IPS DF 6.9 (cell line): ENCODE measurements around the gene SUPT3H.
A peak's percentile ranks its signal among the peaks of the same experiment; 100 is the strongest.

Experiments
- DNase-seq: peaks from one replicate; pipeline ENCODE4 v3.0.0-alpha.2; 2013; ENCODE audit warnings: low read depth, low spot score
- H3K27ac ChIP-seq: one replicate; pipeline ENCODE4 v1.5.1; 2013; ENCODE audit warnings: low read length, control low read depth
- H3K27me3 ChIP-seq: 2 replicates; pipeline ENCODE4 v1.6.1; 2013; ENCODE audit warnings: mild to moderate bottlenecking, low read length; ENCODE audit not compliant: control insufficient read depth, insufficient read depth
- H3K36me3 ChIP-seq: 2 replicates; pipeline ENCODE4 v1.6.1; 2013; ENCODE audit warnings: low read length; ENCODE audit not compliant: control insufficient read depth, insufficient read depth
- H3K4me1 ChIP-seq: 2 replicates; pipeline ENCODE4 v1.6.1; 2013; ENCODE audit warnings: low read length; ENCODE audit not compliant: control insufficient read depth, insufficient read depth
- H3K4me3 ChIP-seq: 2 replicates; pipeline ENCODE4 v1.5.1; 2013; ENCODE audit warnings: mild to moderate bottlenecking, low read length
- H3K9me3 ChIP-seq: 2 replicates; pipeline ENCODE4 v1.6.1; 2013; ENCODE audit warnings: low read length, inconsistent platforms; ENCODE audit not compliant: control insufficient read depth, insufficient read depth
- WGBS: extraction: QIAGEN DNeasy Blood & Tissue Kit; methylation state at CpG from one replicate; pipeline ENCODE4 v1.1.7; 2013; ENCODE audit warnings: mixed read lengths, missing lambda C conversion rate; ENCODE audit not compliant: insufficient read length, insufficient coverage; 5-methylcytosine and 5-hydroxymethylcytosine counted together

The SUPT3H gene

GRCh38 chr6:45420083-45420908 lies 42.6 kb upstream of the SUPT3H start:
- H3K4me1 ChIP-seq: peaks cover 3% of the 10 kb centered on the region; the same call in 1 of the 2 replicates
- no peak for DNase-seq
- peak overlapping the region; percentile 11; the same call in 1 of the 2 replicates for H3K4me3 ChIP-seq
- H3K27ac ChIP-seq: no peak overlapping the region
- peaks cover 26% of the 10 kb centered on the region for H3K27me3 ChIP-seq
- H3K36me3 ChIP-seq: no peaks in the 10 kb centered on the region
- no CpG with 5 or more reads among the region's 40 CpGs for WGBS
- H3K9me3 ChIP-seq: no peaks in the 10 kb centered on the region

GRCh38 chr6:45419571-45420082 lies 41.9 kb upstream of the SUPT3H start:
- DNase-seq: no peak
- peaks cover 26% of the 10 kb centered on the region for H3K27me3 ChIP-seq
- no peaks in the 10 kb centered on the region for H3K36me3 ChIP-seq
- no CpG with 5 or more reads among the region's 38 CpGs for WGBS
- no peak overlapping the region for H3K27ac ChIP-seq
- H3K4me3 ChIP-seq: peak overlapping the region; percentile 18; the same call in 1 of the 2 replicates
- peaks cover 3% of the 10 kb centered on the region; the same call in 1 of the 2 replicates for H3K4me1 ChIP-seq
- H3K9me3 ChIP-seq: no peaks in the 10 kb centered on the region

- Histone ChIP-seq H3K4me3 (no peak overlapping the region), H3K27me3 (peaks cover 19% of the 10 kb centered on the region), H3K4me1 (peaks cover 1% of the 10 kb centered on the region; the same call in 1 of the 2 replicates), H3K9me3 (no peaks in the 10 kb centered on the region), H3K36me3 (no peaks in the 10 kb centered on the region), H3K27ac (no peak overlapping the region)
- no peak for DNase-seq
- no CpG with 5 or more reads among the region's 2 CpGs for WGBS
Measured at GRCh38 chr6:45417436-45417835, 39.7 kb upstream of the SUPT3H start.

GRCh38 chr6:45416700-45417099 lies 39.0 kb upstream of the SUPT3H start:
- Histone ChIP-seq H3K4me1 (peaks cover 1% of the 10 kb centered on the region; the same call in 1 of the 2 replicates), H3K27ac (no peak overlapping the region), H3K27me3 (peaks cover 19% of the 10 kb centered on the region), H3K9me3 (no peaks in the 10 kb centered on the region), H3K36me3 (no peaks in the 10 kb centered on the region), H3K4me3 (no peak overlapping the region)
- no peak for DNase-seq
- WGBS: no CpG with 5 or more reads among the region's 2 CpGs

- Histone ChIP-seq H3K36me3 (no peaks in the 10 kb centered on the region), H3K4me3 (no peak overlapping the region), H3K27ac (no peak overlapping the region), H3K4me1 (peaks cover 1% of the 10 kb centered on the region; the same call in 1 of the 2 replicates), H3K27me3 (peaks cover 19% of the 10 kb centered on the region), H3K9me3 (no peaks in the 10 kb centered on the region)
- no peak for DNase-seq
- no CpG with 5 or more reads among the region's 3 CpGs for WGBS
Measured at GRCh38 chr6:45415788-45416518, 38.2 kb upstream of the SUPT3H start.

- Histone ChIP-seq H3K4me1 (no peaks in the 10 kb centered on the region; the same call in 1 of the 2 replicates), H3K36me3 (no peaks in the 10 kb centered on the region), H3K27ac (no peak overlapping the region), H3K9me3 (no peaks in the 10 kb centered on the region), H3K4me3 (no peak overlapping the region), H3K27me3 (peaks cover 14% of the 10 kb centered on the region)
- no peak for DNase-seq
- WGBS: no CpG with 5 or more reads among the region's 2 CpGs
Measured at GRCh38 chr6:45415315-45415714, 37.6 kb upstream of the SUPT3H start.

GRCh38 chr6:45411959-45412358 lies 34.2 kb upstream of the SUPT3H start:
- no peak for DNase-seq
- Histone ChIP-seq H3K4me1 (no peaks in the 10 kb centered on the region), H3K9me3 (no peaks in the 10 kb centered on the region), H3K27me3 (no peaks in the 10 kb centered on the region), H3K4me3 (no peak overlapping the region), H3K27ac (no peak overlapping the region), H3K36me3 (no peaks in the 10 kb centered on the region)
- no CpG with 5 or more reads among the region's 5 CpGs for WGBS

GRCh38 chr6:45400021-45400420 lies 22.3 kb upstream of the SUPT3H start:
- Histone ChIP-seq H3K4me1 (no peaks in the 10 kb centered on the region), H3K27ac (no peak overlapping the region), H3K9me3 (no peaks in the 10 kb centered on the region), H3K36me3 (no peaks in the 10 kb centered on the region), H3K27me3 (no peaks in the 10 kb centered on the region), H3K4me3 (no peak overlapping the region)
- 100% methylated on average over 1 of the region's 2 CpGs for WGBS
- no peak for DNase-seq

- Histone ChIP-seq H3K36me3 (no peaks in the 10 kb centered on the region), H3K27ac (no peak overlapping the region), H3K27me3 (no peaks in the 10 kb centered on the region), H3K4me3 (no peak overlapping the region), H3K4me1 (no peaks in the 10 kb centered on the region), H3K9me3 (no peaks in the 10 kb centered on the region)
- no CpG with 5 or more reads among the region's 2 CpGs for WGBS
- no peak for DNase-seq
Measured at GRCh38 chr6:45398075-45398813, 20.5 kb upstream of the SUPT3H start.

- no CpG with 5 or more reads among the region's 4 CpGs for WGBS
- H3K4me3 ChIP-seq: no peak overlapping the region
- no peaks in the 10 kb centered on the region for H3K4me1 ChIP-seq
- no peaks in the 10 kb centered on the region for H3K27me3 ChIP-seq
- H3K36me3 ChIP-seq: no peaks in the 10 kb centered on the region
- H3K9me3 ChIP-seq: no peaks in the 10 kb centered on the region
- no peak for DNase-seq
- H3K27ac ChIP-seq: no peak overlapping the region
Measured at GRCh38 chr6:45394586-45395095, 16.9 kb upstream of the SUPT3H start.
